ENCODE results near the gene TRPC6. TPM values are rescaled to one million over a fixed set of nuclear protein-coding genes. Genes with fewer than 3 reads are reported as not detected.

Gene TRPC6
- polyA plus RNA-seq, 1 donor (not counting 4 experiments of a cell fraction or from before 2014, with no cell fraction given), result 0.04 TPM

DNA sequence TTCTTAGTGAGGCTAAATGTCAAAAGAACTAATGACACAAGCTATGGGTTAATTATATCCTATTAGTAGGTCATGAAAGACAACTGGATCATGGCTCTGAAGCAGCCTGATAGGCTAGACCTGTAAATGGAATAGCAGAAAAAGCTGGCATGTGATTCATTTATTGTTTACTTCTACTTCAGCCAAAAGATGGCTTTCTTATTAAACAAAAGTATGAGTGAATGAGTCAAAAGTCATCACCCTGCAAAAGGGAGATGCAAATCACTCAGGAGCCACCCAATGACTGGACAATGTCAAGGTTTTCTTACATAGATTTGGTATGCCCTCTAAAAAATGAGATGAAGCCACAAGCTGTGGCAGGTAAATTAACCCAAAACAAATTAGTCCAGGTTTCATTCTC, 138.0 kb downstream of the TRPC6 start:
- Histone ChIP-seq H3K36me3 (ENCODE audit: control insufficient read depth in 2 of 2, extremely low read depth in 1 of 2, insufficient read depth in 2 of 2, low read length in 2 of 2) (no peaks in the 10 kb centered on the region), H4K20me1 (ENCODE audit: control insufficient read depth, extremely low read depth, insufficient read depth, low read length) (no peaks in the 10 kb centered on the region), H3K4me3 (ENCODE audit: control insufficient read depth in 2 of 3, extremely low read depth in 1 of 3, insufficient read depth in 2 of 3, low read depth in 1 of 3, low read length in 3 of 3) (no peak overlapping the region), H3K79me2 (ENCODE audit: control insufficient read depth, insufficient read depth, low read length) (no peaks in the 10 kb centered on the region), H3K9ac (ENCODE audit: control insufficient read depth, extremely low read depth, insufficient read depth, low read length) (no peak overlapping the region), H3K27ac (ENCODE audit: control insufficient read depth, insufficient read depth, low read length) (no peak overlapping the region), H3K9me3 (ENCODE audit: control insufficient read depth, low read depth, low read length) (no peaks in the 10 kb centered on the region), H3K4me1 (ENCODE audit: control insufficient read depth, extremely low read depth, insufficient read depth, low read length) (peaks cover 12% of the 10 kb centered on the region), H3K27me3 (ENCODE audit: control insufficient read depth, extremely low read depth, insufficient read depth, low read length) (no peaks in the 10 kb centered on the region), H3K4me2 (ENCODE audit: control insufficient read depth, extremely low read depth, insufficient read depth, low read depth, low read length) (no peak overlapping the region), H2AFZ (ENCODE audit: control insufficient read depth, low read length) (no peak overlapping the region), H3K9me1 (ENCODE audit: control insufficient read depth, extremely low read depth, insufficient read depth, low read length) (no peaks in the 10 kb centered on the region)
- no peak for DNase-seq (ENCODE audit: low read depth, low spot score)
- TF ChIP-seq EZH2 (IDR thresholded peaks at IDR 0.05; ENCODE audit: low read length), result no peak
- no peak for TF ChIP-seq CTCF (optimal IDR thresholded peaks at IDR 0.05 in 1 of 3, IDR thresholded peaks at IDR 0.05 in 1 of 3, conservative IDR thresholded peaks at IDR 0.05 in 1 of 3; ENCODE audit: extremely low read depth in 1 of 3, insufficient read depth in 2 of 3, low read length in 3 of 3)
- dilution Hi-C loops (cut with MboI; ENCODE audit: extremely low pct_ligation_motif_present, low sequenced_read_pairs), result no loop called here
- no peak for FAIRE-seq

GRCh38 chr11:101444851-101445250, 139.0 kb downstream of the TRPC6 start:
- no peaks in the 10 kb centered on the region for H3K9me1 ChIP-seq (ENCODE audit: control insufficient read depth, extremely low read depth, insufficient read depth, low read length)
- H3K9me3 ChIP-seq (ENCODE audit: control insufficient read depth, low read depth, low read length), result no peaks in the 10 kb centered on the region
- H3K79me2 ChIP-seq (ENCODE audit: control insufficient read depth, insufficient read depth, low read length), result no peaks in the 10 kb centered on the region
- H2AFZ ChIP-seq (ENCODE audit: control insufficient read depth, low read length), result no peak overlapping the region
- H3K4me2 ChIP-seq (ENCODE audit: control insufficient read depth, extremely low read depth, insufficient read depth, low read depth, low read length), result no peak overlapping the region
- peaks cover 12% of the 10 kb centered on the region for H3K4me1 ChIP-seq (ENCODE audit: control insufficient read depth, extremely low read depth, insufficient read depth, low read length)
- H3K27ac ChIP-seq (ENCODE audit: control insufficient read depth, insufficient read depth, low read length), result no peak overlapping the region
- H3K27me3 ChIP-seq (ENCODE audit: control insufficient read depth, extremely low read depth, insufficient read depth, low read length), result no peaks in the 10 kb centered on the region
- H3K4me3 ChIP-seq (ENCODE audit: control insufficient read depth in 2 of 3, extremely low read depth in 1 of 3, insufficient read depth in 2 of 3, low read depth in 1 of 3, low read length in 3 of 3), result no peak overlapping the region
- no peak for FAIRE-seq
- dilution Hi-C loops (cut with MboI; ENCODE audit: extremely low pct_ligation_motif_present, low sequenced_read_pairs), result no loop called here
- no peak overlapping the region for H3K9ac ChIP-seq (ENCODE audit: control insufficient read depth, extremely low read depth, insufficient read depth, low read length)
- H3K36me3 ChIP-seq (ENCODE audit: control insufficient read depth in 2 of 2, extremely low read depth in 1 of 2, insufficient read depth in 2 of 2, low read length in 2 of 2), result no peaks in the 10 kb centered on the region
- TF ChIP-seq EZH2 (IDR thresholded peaks at IDR 0.05; ENCODE audit: low read length), result no peak
- TF ChIP-seq CTCF (optimal IDR thresholded peaks at IDR 0.05 in 1 of 3, IDR thresholded peaks at IDR 0.05 in 1 of 3, conservative IDR thresholded peaks at IDR 0.05 in 1 of 3; ENCODE audit: extremely low read depth in 1 of 3, insufficient read depth in 2 of 3, low read length in 3 of 3), result no peak
- no peaks in the 10 kb centered on the region for H4K20me1 ChIP-seq (ENCODE audit: control insufficient read depth, extremely low read depth, insufficient read depth, low read length)
- no peak for DNase-seq (ENCODE audit: low read depth, low spot score)

Measured in keratinocyte (primary cell).